IgD-negative memory B cell (primary cell): Measurements from ENCODE around the gene PNCK. TPM values are rescaled to one million over a fixed set of nuclear protein-coding genes. Genes with fewer than 3 reads are reported as not detected.

Source experiments
- polyA plus RNA-seq: library from polyadenylated mRNA; unstranded; fragments of 300-500 nt; fragmentation: Illumina TruSeq; gene quantifications from one replicate; pipeline ENCODE4 v1.2.3, GENCODE V29; 2021

PNCK gene
- polyA plus RNA-seq, 1 donor from 2014 or later: not detected

Other genes with a start within 250 kb of the PNCK start
- gene TREX2, start 227.8 kb downstream of the PNCK start, polyA plus RNA-seq: 0.84 TPM
- 27.6 TPM for gene HAUS7, start 203.2 kb downstream of the PNCK start, polyA plus RNA-seq
- not detected for gene BGN, start 178.8 kb downstream of the PNCK start, polyA plus RNA-seq
- gene ATP2B3, start 156.2 kb downstream of the PNCK start, polyA plus RNA-seq: not detected
- gene CCNQ, start 74.7 kb downstream of the PNCK start, polyA plus RNA-seq: 56.1 TPM
- not detected for gene DUSP9, start 26.6 kb downstream of the PNCK start, polyA plus RNA-seq
- 0.08 TPM for gene SLC6A8, start 14.1 kb upstream of the PNCK start, polyA plus RNA-seq
- gene BCAP31, start 50.6 kb upstream of the PNCK start, polyA plus RNA-seq: 254 TPM
- 3.6 TPM for gene ABCD1, start 51.0 kb upstream of the PNCK start, polyA plus RNA-seq
- not detected for gene PLXNB3, start 90.4 kb upstream of the PNCK start, polyA plus RNA-seq
- gene SRPK3, start 107.2 kb upstream of the PNCK start, polyA plus RNA-seq: not detected
- gene IDH3G, start 120.6 kb upstream of the PNCK start, polyA plus RNA-seq: 104 TPM
- gene SSR4, start 120.9 kb upstream of the PNCK start, polyA plus RNA-seq: 395 TPM
- 0.15 TPM for gene PDZD4, start 156.7 kb upstream of the PNCK start, polyA plus RNA-seq
- gene L1CAM, start 212.4 kb upstream of the PNCK start, polyA plus RNA-seq: 1.8 TPM
- not detected for gene AVPR2, start 230.9 kb upstream of the PNCK start, polyA plus RNA-seq